SU-DHL-6 (cell line): ENCODE results near the gene IQSEC3.
"Not testable (repeated sequence)": the region's sequence is repeated elsewhere in the genome, so short reads cannot be mapped to it uniquely, and the experiment has no call there.

Experiments
- CTCF ChIP-seq: fragments of 200-600 bp; sonication (generic); IDR thresholded peaks from one replicate; pipeline ENCODE4 v1.5.1; 2017; ENCODE audit warnings: antibody characterized with exemption, mild to moderate bottlenecking, low read length, moderate library complexity; ENCODE audit not compliant: insufficient read depth, poor library complexity, severe bottlenecking
- EZH2phosphoT487 ChIP-seq: fragments of 200-600 bp; sonication (generic), shearing (Covaris generic); conservative IDR thresholded peaks from 2 replicates; pipeline ENCODE4 v1.6.1; 2018; ENCODE audit warnings: mild to moderate bottlenecking, antibody characterized with exemption, low read length, moderate library complexity, mixed read lengths

GRCh38 chr12:45991-46358, 20.6 kb upstream of the IQSEC3 start:
- not testable (repeated sequence) for TF ChIP-seq CTCF, EZH2phosphoT487
